ENCODE measurements around the gene CTTNBP2NL.
"Not testable (repeated sequence)": the region's sequence is repeated elsewhere in the genome, so short reads cannot be mapped to it uniquely, and the experiment has no call there.

The CTTNBP2NL gene

GRCh38 chr1:112418099-112418892 is 22.3 kb downstream of the CTTNBP2NL start:
- DNase-seq = no peak

DNA sequence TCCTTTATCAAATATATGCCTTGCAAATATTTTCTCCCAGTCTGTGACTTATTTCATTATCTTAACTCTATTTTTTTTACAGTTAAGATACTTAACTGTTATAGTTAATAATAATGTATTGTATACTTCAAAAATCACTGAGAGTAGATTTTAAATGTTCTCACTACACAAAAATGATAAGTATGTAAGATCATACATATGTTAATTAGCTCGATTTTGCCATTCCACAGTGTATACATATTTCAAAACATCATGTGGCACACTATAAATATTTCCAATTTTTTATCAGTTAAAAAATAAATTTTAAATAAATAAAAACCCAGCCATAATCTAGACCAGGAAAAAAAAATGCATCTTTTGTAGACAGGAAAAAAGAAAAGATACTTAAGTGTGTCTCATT is 27.2 kb downstream of the CTTNBP2NL start:
- DNase-seq = no peak

DNA sequence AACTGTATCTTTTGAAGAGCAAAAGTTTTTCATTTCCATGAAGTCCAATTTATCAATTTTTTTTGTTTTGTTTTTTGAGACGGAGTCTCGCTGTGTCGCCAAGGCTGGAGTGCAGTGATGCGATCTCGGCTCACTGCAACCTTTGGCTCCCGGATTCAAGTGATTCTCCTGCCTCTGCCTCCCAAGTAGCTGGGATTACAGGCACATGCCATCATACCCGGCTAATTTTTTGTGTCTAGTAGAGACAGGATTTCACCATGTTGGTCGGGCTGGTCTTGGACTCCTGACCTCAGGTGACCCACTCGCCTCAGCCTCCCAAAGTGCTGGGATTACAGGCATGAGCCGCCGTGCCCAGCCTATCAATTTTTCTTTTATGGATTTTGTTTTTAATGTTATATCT is 27.7 kb downstream of the CTTNBP2NL start:
- DNase-seq = not testable (repeated sequence)

DNA sequence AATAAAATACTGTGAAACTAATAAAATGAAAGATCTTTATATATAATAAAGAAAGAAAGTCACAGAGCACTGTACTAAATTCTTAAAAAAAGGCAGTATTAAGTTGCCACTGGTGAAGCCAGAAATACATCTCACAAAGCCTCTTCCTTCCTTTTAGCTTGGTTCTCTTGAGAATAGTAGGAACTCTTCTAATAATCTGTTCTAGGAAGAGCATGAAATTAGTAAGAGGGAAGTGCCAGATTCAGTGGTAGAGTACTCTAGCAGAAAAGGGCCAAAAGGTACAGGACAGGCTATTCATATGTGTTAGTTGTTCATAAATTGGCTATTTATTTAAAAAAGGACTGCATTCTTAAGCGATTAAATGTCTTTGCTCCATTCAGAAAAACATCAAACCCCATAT is 33.7 kb downstream of the CTTNBP2NL start:
- no peak for DNase-seq

GRCh38 chr1:112431038-112431437 is 35.0 kb downstream of the CTTNBP2NL start:
- no peak for DNase-seq

GRCh38 chr1:112435448-112435847 is 39.4 kb downstream of the CTTNBP2NL start:
- no peak for DNase-seq

DNA sequence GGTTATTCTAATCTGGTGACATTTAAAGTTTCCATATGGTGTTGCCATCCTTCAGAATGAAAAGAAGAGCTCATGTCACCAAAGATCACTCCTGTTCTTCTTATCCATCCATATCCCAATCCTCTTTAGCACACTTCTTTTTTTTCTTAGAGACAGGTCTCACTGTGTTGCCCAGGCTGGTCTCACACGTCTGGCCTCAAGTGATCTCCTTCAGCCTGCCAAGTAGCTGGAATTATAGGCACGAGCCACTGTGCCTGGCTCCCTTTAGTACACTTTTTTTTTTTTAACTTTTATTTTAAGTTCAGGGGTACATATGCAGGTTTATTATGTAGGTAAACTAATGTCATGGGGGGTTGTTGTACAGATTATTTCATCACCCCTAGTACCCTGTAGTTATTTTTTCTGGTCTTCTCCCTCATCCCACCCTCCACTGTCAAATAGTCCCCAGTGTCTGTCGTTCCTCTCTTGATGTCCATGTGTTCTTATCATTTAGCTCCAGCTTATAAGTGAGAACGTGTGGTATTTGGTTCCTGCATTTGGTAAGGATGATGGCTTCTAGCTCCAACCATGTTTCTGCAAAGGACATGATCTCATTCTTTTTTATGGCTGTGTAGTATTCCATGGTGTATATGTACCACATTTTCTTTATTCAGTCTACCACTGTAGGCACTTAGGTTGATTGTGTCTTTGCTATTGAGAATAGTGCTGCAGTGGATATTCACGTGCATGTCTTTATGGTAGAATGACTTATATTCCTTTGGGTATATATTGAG is 40.6 kb downstream of the CTTNBP2NL start:
- DNase-seq = no peak

GRCh38 chr1:112438156-112438555 is 42.1 kb downstream of the CTTNBP2NL start:
- not testable (repeated sequence) for DNase-seq

- DNase-seq = no peak
Observed at GRCh38 chr1:112439592-112439991, 43.6 kb downstream of the CTTNBP2NL start.

GRCh38 chr1:112440574-112440973 is 44.6 kb downstream of the CTTNBP2NL start:
- no peak for DNase-seq

- DNase-seq = no peak
Observed at GRCh38 chr1:112444269-112444668, 48.3 kb downstream of the CTTNBP2NL start.

DNA sequence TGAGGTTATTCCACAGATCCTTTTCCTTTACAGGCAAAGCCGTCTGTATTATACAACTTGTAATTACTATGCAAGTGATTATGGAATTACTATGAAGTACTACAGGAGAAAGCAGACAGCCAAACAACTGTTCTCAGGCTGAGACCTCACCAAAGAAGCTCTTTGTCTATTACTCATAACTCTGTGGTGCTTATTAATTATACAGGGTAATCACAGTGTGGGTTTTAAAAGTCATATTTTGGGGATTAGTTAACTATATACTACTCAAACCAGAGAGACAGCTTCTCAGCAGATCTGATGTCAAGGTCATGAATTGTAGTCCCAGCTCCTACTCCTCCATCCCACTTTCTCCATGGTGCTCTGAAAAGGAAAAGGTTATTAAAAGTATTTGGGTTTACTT is 49.6 kb downstream of the CTTNBP2NL start:
- no peak for DNase-seq

DNA sequence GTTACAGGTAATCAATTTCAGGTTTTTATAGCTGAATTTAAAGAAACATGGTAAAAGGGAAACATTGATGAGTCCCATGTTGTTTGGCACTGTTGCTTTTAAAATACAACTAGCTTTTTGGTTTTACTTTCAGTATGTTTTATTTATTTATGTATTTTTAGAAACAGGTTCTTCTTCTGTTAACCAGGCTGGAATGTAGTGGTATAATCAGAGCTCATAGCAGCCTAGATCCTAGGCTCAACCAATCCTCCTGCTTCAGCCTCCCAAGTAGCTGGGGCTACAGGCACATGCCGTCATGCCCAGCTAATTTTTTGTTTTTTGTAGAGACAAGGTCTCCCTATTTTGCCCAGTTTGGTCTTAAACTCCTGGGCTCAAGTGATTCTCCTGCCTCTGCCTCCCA is 50.4 kb downstream of the CTTNBP2NL start:
- DNase-seq = no peak

GRCh38 chr1:112448904-112449629 is 53.1 kb downstream of the CTTNBP2NL start:
- no peak for DNase-seq

- no peak for DNase-seq
Observed at GRCh38 chr1:112449630-112449983, 53.6 kb downstream of the CTTNBP2NL start.

DNA sequence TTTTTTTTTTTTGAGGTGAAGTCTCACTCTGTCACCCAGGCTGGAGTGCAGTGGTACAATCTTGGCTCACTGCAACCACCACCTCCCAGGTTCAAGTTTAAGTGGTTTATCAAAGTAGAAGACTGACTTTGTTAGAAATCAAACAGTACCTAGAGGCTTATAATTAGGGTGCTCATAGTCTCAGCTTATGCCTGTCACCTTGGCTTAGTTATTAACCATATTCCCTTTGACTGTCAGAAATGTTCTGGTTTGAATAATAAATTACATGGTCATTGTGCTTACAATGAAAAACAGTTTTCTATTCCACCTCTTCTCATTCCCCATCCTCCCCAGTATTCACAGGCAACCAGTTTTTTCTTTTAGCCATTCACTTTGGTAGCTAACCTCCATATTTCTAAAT is 54.8 kb downstream of the CTTNBP2NL start:
- no peak for DNase-seq

GRCh38 chr1:112451301-112451700 is 55.3 kb downstream of the CTTNBP2NL start:
- DNase-seq = not testable (repeated sequence)

- DNase-seq = no peak
Observed at GRCh38 chr1:112453876-112454275, 57.9 kb downstream of the CTTNBP2NL start.

DNA sequence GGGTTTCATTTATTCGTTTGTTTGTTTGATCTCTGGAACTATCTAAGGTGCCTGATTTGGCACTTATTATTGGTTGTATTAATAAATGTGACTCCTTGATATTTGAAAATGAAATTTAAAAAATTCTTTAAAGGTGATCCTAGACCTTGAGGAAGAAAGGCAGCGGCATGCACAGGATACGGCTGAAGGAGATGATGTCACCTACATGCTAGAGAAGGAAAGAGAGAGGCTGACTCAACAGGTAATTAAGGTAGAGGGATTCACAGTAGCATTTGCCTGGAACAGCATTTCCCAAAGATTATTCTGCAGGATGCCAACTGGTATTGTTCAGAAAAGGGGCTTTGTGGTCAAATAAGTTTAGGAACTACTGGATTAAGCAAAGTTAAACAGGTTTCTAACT is 58.3 kb downstream of the CTTNBP2NL start:
- no peak for DNase-seq

- DNase-seq = no peak
Observed at GRCh38 chr1:112457241-112457640, 61.2 kb downstream of the CTTNBP2NL start.

DNA sequence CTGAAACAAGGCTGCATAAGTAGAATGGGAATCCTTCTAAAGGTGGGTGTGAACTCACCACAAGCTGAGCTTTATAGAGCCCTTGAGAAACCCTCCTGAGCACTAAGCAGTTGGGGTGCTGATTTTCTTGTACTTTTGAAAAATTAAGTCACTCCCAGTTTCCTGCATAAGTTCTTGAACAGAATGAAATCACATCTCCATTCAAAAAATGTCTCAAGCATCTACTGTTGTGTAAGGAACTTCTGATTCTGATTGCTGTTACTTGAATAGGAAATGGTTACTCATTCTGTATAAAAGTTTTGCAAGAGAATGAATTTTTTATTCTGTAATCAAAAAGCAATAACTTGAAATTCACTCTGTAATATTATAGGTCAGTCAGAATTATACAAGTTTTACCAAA is 61.9 kb downstream of the CTTNBP2NL start:
- no peak for DNase-seq

DNA sequence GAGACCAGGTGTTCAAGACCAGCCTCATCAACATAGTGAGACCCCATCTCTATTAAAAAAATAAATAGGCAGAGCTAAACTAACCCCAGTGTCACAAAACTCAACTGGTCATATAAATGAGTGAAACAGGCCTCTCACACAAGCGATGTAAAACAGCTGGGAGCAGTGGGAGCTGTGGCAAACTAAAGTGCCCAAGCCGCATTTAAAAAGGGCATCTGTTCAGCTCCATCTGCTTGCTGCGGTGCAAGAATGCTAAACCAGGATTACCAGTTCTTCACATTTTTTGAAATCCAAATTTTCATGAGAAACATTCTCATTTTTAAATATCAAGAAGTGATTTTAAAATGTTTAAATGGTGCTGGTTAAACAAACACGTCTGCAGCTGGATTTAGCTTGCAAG is 62.7 kb downstream of the CTTNBP2NL start:
- DNase-seq = no peak
